GM12874 (cell line): ENCODE results near the gene ADD3.

ENCODE experiments used
- CTCF ChIP-seq: IDR thresholded peaks from 2 replicates; pipeline ENCODE4 v1.5.1; 2011; ENCODE audit warnings: low read depth, mild to moderate bottlenecking, control low read depth, low read length, moderate library complexity; ENCODE audit not compliant: insufficient read depth

Gene ADD3

GRCh38 chr10:110056822-110057221 is 49.0 kb downstream of the ADD3 start:
- no peak for TF ChIP-seq CTCF

GRCh38 chr10:110057456-110057855 is 49.7 kb downstream of the ADD3 start:
- no peak for TF ChIP-seq CTCF

DNA sequence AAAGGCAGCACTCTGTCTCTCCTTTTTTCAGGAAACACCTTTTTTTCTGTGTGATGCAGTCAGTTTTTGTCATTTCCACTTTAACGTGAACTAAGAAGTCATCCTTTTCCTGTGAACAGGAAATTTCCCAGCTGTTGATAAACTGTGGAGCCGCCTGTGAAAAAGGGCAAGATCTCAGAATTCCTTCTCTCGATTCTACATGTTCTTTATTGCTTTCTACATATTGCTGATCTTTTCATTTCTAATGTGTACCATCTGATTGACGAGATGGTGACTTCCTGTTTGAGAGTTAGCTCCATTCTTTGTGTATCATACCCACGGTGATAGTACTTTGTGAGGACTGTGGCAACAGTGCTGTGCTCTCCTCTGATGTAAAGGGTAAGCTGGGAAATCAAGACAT is 50.4 kb downstream of the ADD3 start:
- TF ChIP-seq CTCF, result no peak

DNA sequence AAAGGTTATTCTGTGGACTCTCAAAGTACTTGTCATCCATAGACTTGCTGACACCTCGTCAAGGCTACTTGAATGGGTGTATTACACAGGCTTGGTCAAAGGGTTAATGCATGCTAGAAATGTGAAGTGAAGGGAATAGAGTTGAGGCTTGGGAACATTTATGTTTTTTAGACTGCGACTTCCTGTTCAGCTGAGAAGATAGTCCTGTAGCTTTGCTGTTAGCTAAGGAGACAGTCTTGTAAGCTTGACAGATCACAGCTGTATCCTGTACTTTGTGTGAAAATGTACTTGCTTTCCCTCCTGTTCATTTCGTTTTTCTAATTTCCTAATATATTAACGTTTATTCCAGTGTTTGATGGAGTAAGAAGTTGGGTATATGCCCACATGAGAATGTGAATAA is 52.1 kb downstream of the ADD3 start:
- no peak for TF ChIP-seq CTCF

DNA sequence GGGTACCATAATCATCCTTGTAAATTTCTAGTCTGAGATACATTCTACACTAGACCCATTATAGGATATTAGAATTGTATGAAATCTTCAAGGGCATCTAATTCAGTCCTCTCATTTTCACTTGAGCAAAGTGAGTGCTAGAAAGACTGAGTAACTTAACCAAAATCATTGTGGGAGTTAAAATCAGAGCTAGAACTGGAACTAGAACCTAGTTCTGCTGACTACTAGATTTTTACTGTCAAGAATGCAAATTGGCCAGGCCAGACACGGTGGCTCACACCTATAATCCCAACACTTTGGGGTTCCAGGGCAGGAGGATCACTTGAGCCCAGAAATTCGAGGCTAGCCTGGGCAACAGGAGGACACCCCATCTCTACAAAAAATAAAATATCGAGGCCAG is 53.9 kb downstream of the ADD3 start:
- TF ChIP-seq CTCF, result no peak

- TF ChIP-seq CTCF, result no peak
These were observed 57.5 kb downstream of the ADD3 start for GRCh38 chr10:110065269-110065668.

DNA sequence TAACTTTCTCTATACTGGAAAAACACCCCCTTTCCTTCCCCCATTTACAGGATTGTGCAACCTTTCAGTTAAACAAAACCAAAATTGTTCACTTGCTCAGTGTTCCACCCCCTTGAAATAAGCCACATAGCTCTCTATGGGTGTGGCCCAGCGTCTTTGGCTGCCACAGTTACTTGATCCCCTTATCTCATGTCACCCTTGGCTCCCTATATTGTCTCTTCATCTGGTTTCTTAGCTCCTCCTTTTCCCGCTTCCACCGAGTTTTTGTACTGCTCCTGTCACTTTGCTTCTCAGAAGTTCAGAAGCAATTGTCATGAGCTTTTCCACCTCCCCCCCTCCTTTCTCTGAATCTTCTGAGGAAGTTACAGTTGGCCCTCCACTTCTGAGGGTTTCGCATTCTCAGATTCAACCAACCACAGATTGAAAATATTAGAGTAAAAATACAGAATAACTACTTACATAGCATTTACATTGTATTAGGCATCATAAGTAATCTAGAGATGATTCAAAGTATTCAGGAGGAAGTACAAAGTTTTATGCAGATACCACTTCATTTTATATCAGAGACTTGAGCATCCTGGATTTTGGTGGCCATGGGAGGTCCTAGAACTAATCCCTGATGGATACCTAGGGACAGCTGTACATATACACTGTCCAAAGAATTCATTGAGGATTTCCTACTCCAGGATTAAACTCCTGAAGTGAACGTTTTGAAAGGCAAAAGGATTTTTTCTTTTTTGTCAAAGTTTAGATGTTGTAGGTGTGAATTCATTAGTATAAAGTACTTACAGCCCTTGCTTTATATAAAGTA is 60.4 kb downstream of the ADD3 start:
- TF ChIP-seq CTCF, result no peak
